Heart left ventricle (tissue), 13 donors: ENCODE data around the gene TRPM2.

Experiments
- POLR2A ChIP-seq, 2 donors: fragments of 450-650 bp; IDR thresholded peaks; one replicate each; pipeline ENCODE4 v1.6.1; 2017; ENCODE audit warnings: antibody characterized with exemption in 2 of 2, mild to moderate bottlenecking in 2 of 2, moderate library complexity in 2 of 2
- TF ChIP-seq, protein P1 (sequence below), 12 donors: fragments of 200-600 bp; sonication (generic) in 4 of 12; IDR thresholded peaks; one replicate each; pipeline versions ENCODE4 v1.5.0 to v1.8.0; 2018 to 2022; ENCODE audit warnings: antibody characterized with exemption in 12 of 12, mild to moderate bottlenecking in 5 of 12
- donor health status: ischemic (EF 13 %, LVEDD 7.1; RV severe dilation, severe dysfunction).
- donor health status: DM: no; HTN: yes; CAD: no.
- donor health status: DM: no; HTN: no; CAD: no.
- donor health status: ischemic (EF 25% LVEDD 6.9; RV normal size, moderate dysfunction).
- donor health status: ischemic (EF 25% LVEDD 5.7; RV mildly dilated, moderate dysfunction).
- donor health status: ischemic (EF 35%, LVEDD 5.7; RV mildly dilated, moderate dysfunction).
- donor health status: nonischemic (EF 11% LVEDD 7.7; RV severe dilation, severe dysfunction).
- donor health status: DM: yes; HTN: yes; CAD: no.
- donor health status: PGD.
- donor health status: ischemic (EF 29% LVEDD 5.4; RV normal size, mild dysfunction).
- donor health status: nonischemic (EF 23%, LVEDD 6.1; RV moderate dilation, normal function).

DNA sequence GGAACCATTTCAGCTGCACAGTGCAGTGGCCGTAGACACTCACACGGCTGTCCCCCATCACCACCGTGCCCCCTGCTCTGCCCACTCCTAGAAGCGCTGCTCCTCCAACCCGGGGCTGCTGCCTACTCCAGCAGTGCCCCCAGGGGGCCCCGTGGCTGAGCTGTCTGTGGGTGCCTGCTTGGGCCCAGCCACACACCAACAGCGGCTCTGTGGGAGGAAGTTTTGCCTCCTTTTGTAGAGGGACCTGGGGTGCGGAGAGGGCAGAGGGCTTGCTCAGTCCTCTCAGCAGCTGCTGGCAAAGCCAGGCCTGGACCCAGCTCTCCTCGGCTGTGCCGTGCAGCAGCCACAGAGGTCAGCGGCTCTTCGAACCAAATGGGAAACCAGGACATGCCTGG is 90.5 kb downstream of the TRPM2 start:
- TF ChIP-seq POLR2A (IDR thresholded peaks at IDR 0.05): no peak
- TF ChIP-seq, protein P1, sequence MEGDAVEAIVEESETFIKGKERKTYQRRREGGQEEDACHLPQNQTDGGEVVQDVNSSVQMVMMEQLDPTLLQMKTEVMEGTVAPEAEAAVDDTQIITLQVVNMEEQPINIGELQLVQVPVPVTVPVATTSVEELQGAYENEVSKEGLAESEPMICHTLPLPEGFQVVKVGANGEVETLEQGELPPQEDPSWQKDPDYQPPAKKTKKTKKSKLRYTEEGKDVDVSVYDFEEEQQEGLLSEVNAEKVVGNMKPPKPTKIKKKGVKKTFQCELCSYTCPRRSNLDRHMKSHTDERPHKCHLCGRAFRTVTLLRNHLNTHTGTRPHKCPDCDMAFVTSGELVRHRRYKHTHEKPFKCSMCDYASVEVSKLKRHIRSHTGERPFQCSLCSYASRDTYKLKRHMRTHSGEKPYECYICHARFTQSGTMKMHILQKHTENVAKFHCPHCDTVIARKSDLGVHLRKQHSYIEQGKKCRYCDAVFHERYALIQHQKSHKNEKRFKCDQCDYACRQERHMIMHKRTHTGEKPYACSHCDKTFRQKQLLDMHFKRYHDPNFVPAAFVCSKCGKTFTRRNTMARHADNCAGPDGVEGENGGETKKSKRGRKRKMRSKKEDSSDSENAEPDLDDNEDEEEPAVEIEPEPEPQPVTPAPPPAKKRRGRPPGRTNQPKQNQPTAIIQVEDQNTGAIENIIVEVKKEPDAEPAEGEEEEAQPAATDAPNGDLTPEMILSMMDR (IDR thresholded peaks at IDR 0.05): no peak
